ENCODE measurements around the gene COPS9.

The COPS9 gene

GRCh38 chr2:240149943-240150784 is 14.1 kb upstream of the COPS9 start:
- ChIA-PET POLR2A (no interaction called here), CTCF (interaction anchor here (1.4 to 1.7 kb wide), 5 partner anchors 10 to 89 kb away, joined by 3 to 11 read pairs (median 3); no protein-coding TSS in a partner anchor)
- peak; percentile 85 for TF ChIP-seq CTCF (IDR thresholded peaks at IDR 0.05; ENCODE audit: control extremely low read depth, extremely low read depth, low read depth, missing control alignments)
- DNase-seq (ENCODE audit: extremely low spot score), result peak; percentile 76

- no peak for TF ChIP-seq CTCF (IDR thresholded peaks at IDR 0.05; ENCODE audit: control extremely low read depth, extremely low read depth, low read depth, missing control alignments)
- no peak for DNase-seq (ENCODE audit: extremely low spot score)
- ChIA-PET CTCF (interaction anchor here (1.3 kb wide), 1 partner anchor 8 kb away, joined by 3 read pairs; the partner anchor contains the start of gene OTOS), POLR2A (no interaction called here)
Measured at GRCh38 chr2:240147911-240148587, 11.9 kb upstream of the COPS9 start.

- no peak for DNase-seq (ENCODE audit: extremely low spot score)
- POLR2A ChIA-PET, result no interaction called here
- no peak for TF ChIP-seq CTCF (IDR thresholded peaks at IDR 0.05; ENCODE audit: control extremely low read depth, extremely low read depth, low read depth, missing control alignments)
- CTCF ChIA-PET, result no interaction called here
Measured at GRCh38 chr2:240147382-240147781, 11.3 kb upstream of the COPS9 start.

GRCh38 chr2:240146627-240147278 is 10.6 kb upstream of the COPS9 start:
- ChIA-PET CTCF (interaction anchor here (5.9 kb wide), 1 partner anchor 87 kb away, joined by 112 read pairs; no protein-coding TSS in a partner anchor), POLR2A (no interaction called here)
- no peak for TF ChIP-seq CTCF (IDR thresholded peaks at IDR 0.05; ENCODE audit: control extremely low read depth, extremely low read depth, low read depth, missing control alignments)
- DNase-seq (ENCODE audit: extremely low spot score), result no peak

GRCh38 chr2:240146141-240146561 is 10.0 kb upstream of the COPS9 start:
- DNase-seq (ENCODE audit: extremely low spot score), result no peak

More at GRCh38 chr2:240146141-240146561, 10.0 kb upstream of the COPS9 start:
- ChIA-PET CTCF (interaction anchor here (5.9 kb wide), 1 partner anchor 86 kb away, joined by 112 read pairs; no protein-coding TSS in a partner anchor), POLR2A (no interaction called here)
- TF ChIP-seq CTCF (IDR thresholded peaks at IDR 0.05; ENCODE audit: control extremely low read depth, extremely low read depth, low read depth, missing control alignments), result no peak

Measured in GM10248 (cell line).